CD14-positive monocyte (primary cell): Measurements from ENCODE around the gene OVOL3. TPM values are rescaled to one million over a fixed set of nuclear protein-coding genes. Genes with fewer than 3 reads are reported as not detected.
A peak's percentile ranks its signal among the peaks of the same experiment; 100 is the strongest.

Experiments used
- DNase-seq, 3 donors: peaks; one replicate each; pipeline ENCODE4 v3.0.0-alpha.2; 2011 to 2022
- H2AFZ ChIP-seq: 2 replicates; pipeline ENCODE4 v1.6.0; 2012; ENCODE audit warnings: mild to moderate bottlenecking, low read depth, low read length, inconsistent platforms; ENCODE audit not compliant: insufficient read depth, poor library complexity, severe bottlenecking
- H3K27ac ChIP-seq, 2 donors: 1 replicate in 1 of 2; 2 replicates in 1 of 2; pipeline ENCODE4 v1.5.1; 2012 to 2013; ENCODE audit warnings: low read length in 2 of 2, control low read depth in 1 of 2, inconsistent platforms in 1 of 2, low read depth in 1 of 2, mild to moderate bottlenecking in 1 of 2
- H3K27me3 ChIP-seq, 2 donors: one replicate each; pipeline versions ENCODE4 v1.6.0 to v1.6.1; 2011 to 2013; ENCODE audit warnings: low read length in 2 of 2; ENCODE audit not compliant: control insufficient read depth in 2 of 2, insufficient read depth in 2 of 2
- H3K36me3 ChIP-seq, 2 donors: replicated peaks in 1 of 2; 1 replicate in 1 of 2; 2 replicates in 1 of 2; pipeline versions ENCODE4 v1.5.1 to v1.6.1; 2012 to 2013; ENCODE audit warnings: low read length in 2 of 2, control low read depth in 1 of 2, inconsistent platforms in 1 of 2, mild to moderate bottlenecking in 1 of 2; ENCODE audit not compliant: insufficient read depth in 2 of 2, control insufficient read depth in 1 of 2
- H3K4me1 ChIP-seq, 2 donors: 1 replicate in 1 of 2; 2 replicates in 1 of 2; pipeline versions ENCODE4 v1.5.1 to v1.6.1; 2012 to 2013; ENCODE audit warnings: low read length in 2 of 2, control low read depth in 1 of 2, inconsistent platforms in 1 of 2, mild to moderate bottlenecking in 1 of 2, moderate library complexity in 1 of 2; ENCODE audit not compliant: insufficient read depth in 2 of 2, control insufficient read depth in 1 of 2
- H3K4me2 ChIP-seq: replicated peaks from 2 replicates; pipeline ENCODE3; 2012; ENCODE audit warnings: low read length, moderate library complexity, mild to moderate bottlenecking; ENCODE audit not compliant: poor library complexity, severe bottlenecking; ENCODE audit errors: extremely low read depth
- H3K4me3 ChIP-seq, 3 experiments: fragments of 200-600 bp in 1 of 3; sonication (generic) in 1 of 3; replicated peaks in 1 of 3; 1 replicate in 2 of 3; 2 replicates in 1 of 3; pipeline ENCODE4 v1.5.1; 2011 to 2013; ENCODE audit warnings: low read length in 3 of 3, mild to moderate bottlenecking in 3 of 3, control low read depth in 2 of 3, low read depth in 2 of 3, inconsistent platforms in 1 of 3, moderate library complexity in 1 of 3
- H3K79me2 ChIP-seq: 2 replicates; pipeline ENCODE4 v1.6.0; 2012; ENCODE audit warnings: mild to moderate bottlenecking, control low read depth, inconsistent platforms, low read length, moderate library complexity; ENCODE audit not compliant: insufficient read depth
- H3K9ac ChIP-seq: 2 replicates; pipeline ENCODE4 v1.6.0; 2017; ENCODE audit warnings: low read length, mild to moderate bottlenecking; ENCODE audit not compliant: insufficient read depth, poor library complexity, severe bottlenecking
- H3K9me3 ChIP-seq, 2 donors: replicated peaks in 1 of 2; 1 replicate in 1 of 2; 2 replicates in 1 of 2; pipeline versions ENCODE4 v1.5.1 to v1.6.1; 2012 to 2013; ENCODE audit warnings: low read length in 2 of 2, control low read depth in 1 of 2; ENCODE audit not compliant: control insufficient read depth in 1 of 2, insufficient read depth in 1 of 2
- H4K20me1 ChIP-seq: 2 replicates; pipeline ENCODE4 v1.6.0; 2012; ENCODE audit warnings: mild to moderate bottlenecking, low read length, control low read depth, moderate library complexity; ENCODE audit not compliant: insufficient read depth
- H3K27ac Mint-ChIP-seq, 7 donors: one replicate each; pipeline ENCODE4 v1.8.0; 2020; ENCODE audit warnings: mild to moderate bottlenecking in 7 of 7, mixed read lengths in 7 of 7, moderate library complexity in 6 of 7, inconsistent platforms in 2 of 7
- H3K27me3 Mint-ChIP-seq, 3 donors: one replicate each; pipeline ENCODE4 v1.8.0; 2021 to 2022; ENCODE audit warnings: low read depth in 3 of 3, mild to moderate bottlenecking in 3 of 3, mixed read lengths in 3 of 3, moderate library complexity in 3 of 3, inconsistent platforms in 1 of 3
- H3K36me3 Mint-ChIP-seq, 2 donors: one replicate each; pipeline ENCODE4 v1.8.0; 2020; ENCODE audit warnings: mixed read lengths in 2 of 2, inconsistent platforms in 1 of 2, mild to moderate bottlenecking in 1 of 2
- H3K4me1 Mint-ChIP-seq: one replicate; pipeline ENCODE4 v1.8.0; 2020; ENCODE audit warnings: mild to moderate bottlenecking, mixed read lengths
- H3K4me3 Mint-ChIP-seq, 2 donors: one replicate each; pipeline ENCODE4 v1.8.0; 2020; ENCODE audit warnings: mild to moderate bottlenecking in 2 of 2, mixed read lengths in 2 of 2, moderate library complexity in 1 of 2
- H3K9me3 Mint-ChIP-seq, 7 donors: one replicate each; pipeline ENCODE4 v1.8.0; 2020 to 2022; ENCODE audit warnings: mixed read lengths in 7 of 7, mild to moderate bottlenecking in 6 of 7, moderate library complexity in 6 of 7, inconsistent platforms in 2 of 7
- WGBS: methylation state at CpG from one replicate; pipeline ENCODE4 v1.1.5; 2013; ENCODE audit warnings: missing lambda C conversion rate; ENCODE audit not compliant: insufficient coverage; 5-methylcytosine and 5-hydroxymethylcytosine counted together
- intact Hi-C, 2 donors: fragments of 100-400 bp; cut with micrococcal nuclease; formaldehyde crosslinking; loops; one replicate each; pipeline versions ENCODE4 v1.15.0 to v1.15.1; 2023
- polyA plus RNA-seq, 3 donors: library from polyadenylated mRNA; depleted of rRNA in 1 of 3; unstranded in 2 of 3; stranded (reverse) in 1 of 3; fragments of 300-500 nt in 2 of 3; fragments of >200 nt in 1 of 3; fragmentation: Illumina TruSeq in 2 of 3; gene quantifications; 1 replicate in 2 of 3; 2 replicates in 1 of 3; pipeline ENCODE4 v1.2.3, GENCODE V29; 2012 to 2021
- TF ChIP-seq, protein P1 (sequence below): fragments of 200-600 bp; IDR thresholded peaks from one replicate; pipeline ENCODE4 v1.8.0; 2022; ENCODE audit warnings: antibody characterized with exemption, mild to moderate bottlenecking

The OVOL3 gene
- polyA plus RNA-seq, 3 donors, result not detected

DNA sequence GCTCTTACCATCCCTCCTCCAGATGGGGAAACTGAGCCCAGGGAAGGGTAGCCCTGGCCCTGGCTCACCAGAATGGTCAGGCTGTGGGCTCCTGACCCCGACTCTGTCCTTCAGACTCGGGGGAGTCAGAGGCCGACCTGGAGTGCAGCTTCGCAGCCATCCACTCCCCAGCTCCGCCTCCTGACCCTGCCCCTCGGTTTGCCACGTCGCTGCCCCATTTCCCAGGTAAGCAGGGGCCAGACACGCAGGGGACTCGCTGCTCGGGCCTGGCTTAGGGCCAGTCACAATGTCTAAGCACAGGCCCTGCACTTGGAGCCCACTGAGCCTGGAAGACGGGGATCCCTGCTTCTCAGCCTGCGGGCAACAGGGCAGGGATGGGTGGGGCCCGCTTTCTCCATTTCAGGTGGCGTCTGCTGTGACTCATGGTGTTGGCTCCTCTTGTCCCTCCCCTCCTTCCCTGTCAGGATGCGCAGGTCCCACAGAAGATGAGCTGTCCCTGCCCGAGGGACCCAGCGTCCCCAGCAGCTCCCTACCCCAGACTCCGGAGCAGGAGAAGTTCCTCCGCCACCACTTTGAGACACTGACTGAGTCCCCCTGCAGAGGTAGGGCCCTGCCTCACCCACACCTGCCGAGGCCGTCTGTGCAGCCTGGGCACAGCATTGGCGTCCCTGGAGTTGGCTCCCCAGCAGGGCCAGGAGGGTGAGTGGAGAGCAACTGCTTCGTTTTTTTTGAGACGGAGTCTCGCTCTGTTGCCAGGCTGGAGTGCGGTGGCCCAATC, 9.2 kb upstream of the OVOL3 start:
- H3K27me3 Mint-ChIP-seq, result peaks cover 0 to 4% (median 0%) of the 10 kb centered on the region in 3 donors
- DNase-seq, result no peak
- H2AFZ ChIP-seq, result no peak overlapping the region
- intact Hi-C loops, result no loop called here
- H3K79me2 ChIP-seq, result no peaks in the 10 kb centered on the region
- H3K27me3 ChIP-seq, result no peaks in the 10 kb centered on the region
- no peak overlapping the region for H3K27ac ChIP-seq
- H3K4me3 Mint-ChIP-seq, result no peak overlapping the region
- WGBS, result 96% methylated on average over 25 of the region's 27 CpGs
- H3K36me3 Mint-ChIP-seq, result peaks cover 29 to 84% of the 10 kb centered on the region in 2 donors
- TF ChIP-seq, protein P1, sequence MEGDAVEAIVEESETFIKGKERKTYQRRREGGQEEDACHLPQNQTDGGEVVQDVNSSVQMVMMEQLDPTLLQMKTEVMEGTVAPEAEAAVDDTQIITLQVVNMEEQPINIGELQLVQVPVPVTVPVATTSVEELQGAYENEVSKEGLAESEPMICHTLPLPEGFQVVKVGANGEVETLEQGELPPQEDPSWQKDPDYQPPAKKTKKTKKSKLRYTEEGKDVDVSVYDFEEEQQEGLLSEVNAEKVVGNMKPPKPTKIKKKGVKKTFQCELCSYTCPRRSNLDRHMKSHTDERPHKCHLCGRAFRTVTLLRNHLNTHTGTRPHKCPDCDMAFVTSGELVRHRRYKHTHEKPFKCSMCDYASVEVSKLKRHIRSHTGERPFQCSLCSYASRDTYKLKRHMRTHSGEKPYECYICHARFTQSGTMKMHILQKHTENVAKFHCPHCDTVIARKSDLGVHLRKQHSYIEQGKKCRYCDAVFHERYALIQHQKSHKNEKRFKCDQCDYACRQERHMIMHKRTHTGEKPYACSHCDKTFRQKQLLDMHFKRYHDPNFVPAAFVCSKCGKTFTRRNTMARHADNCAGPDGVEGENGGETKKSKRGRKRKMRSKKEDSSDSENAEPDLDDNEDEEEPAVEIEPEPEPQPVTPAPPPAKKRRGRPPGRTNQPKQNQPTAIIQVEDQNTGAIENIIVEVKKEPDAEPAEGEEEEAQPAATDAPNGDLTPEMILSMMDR, result no peak
- peak overlapping the region in 3 of 7 donors; percentile 6 to 63 (median 53) for H3K27ac Mint-ChIP-seq
- H3K9me3 Mint-ChIP-seq, result no peaks in the 10 kb centered on the region
- no peak overlapping the region for H3K9ac ChIP-seq
- no peak overlapping the region for H3K4me3 ChIP-seq
- H3K9me3 ChIP-seq, result no peaks in the 10 kb centered on the region
- H3K36me3 ChIP-seq, result peaks cover 58 to 85% of the 10 kb centered on the region in 2 donors
- no peaks in the 10 kb centered on the region for H3K4me1 Mint-ChIP-seq
- no peak overlapping the region for H3K4me2 ChIP-seq
- no peaks in the 10 kb centered on the region for H4K20me1 ChIP-seq
- H3K4me1 ChIP-seq, result no peaks in the 10 kb centered on the region

DNA sequence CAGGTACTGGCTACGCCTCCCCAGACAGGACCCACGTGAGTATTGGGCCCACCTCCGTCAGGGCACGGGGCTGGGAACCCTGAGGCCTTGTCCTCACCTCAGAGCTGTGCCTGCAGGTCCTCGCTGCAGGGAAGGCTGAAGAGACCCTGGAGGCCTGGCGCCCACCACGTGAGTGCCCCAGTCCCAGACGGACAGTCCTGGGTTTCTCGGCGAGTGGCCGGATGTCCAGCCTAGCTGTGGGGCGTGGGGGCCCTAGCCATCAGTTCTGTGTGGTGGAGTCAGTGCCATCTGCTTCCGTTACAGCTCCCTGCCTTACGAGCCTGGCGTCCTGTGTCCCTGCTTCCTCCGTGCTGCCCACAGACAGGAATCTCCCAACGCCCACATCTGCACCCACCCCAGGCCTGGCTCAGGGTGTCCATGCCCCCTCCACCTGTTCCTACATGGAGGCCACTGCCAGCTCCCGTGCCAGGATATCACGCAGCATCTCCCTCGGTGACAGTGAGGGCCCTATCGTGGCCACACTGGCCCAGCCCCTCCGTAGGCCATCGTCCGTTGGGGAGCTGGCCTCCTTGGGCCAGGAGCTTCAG, 7.8 kb upstream of the OVOL3 start:
- Mint-ChIP-seq H3K4me3 (no peak overlapping the region), H3K4me1 (no peaks in the 10 kb centered on the region), H3K27ac (peak overlapping the region in 1 of 7 donors; percentile 67), H3K9me3 (no peaks in the 10 kb centered on the region), H3K36me3 (peaks cover 23 to 70% of the 10 kb centered on the region in 2 donors), H3K27me3 (peaks cover 0 to 4% (median 0%) of the 10 kb centered on the region in 3 donors)
- Histone ChIP-seq H2AFZ (no peak overlapping the region), H3K9me3 (no peaks in the 10 kb centered on the region), H3K27me3 (no peaks in the 10 kb centered on the region), H3K27ac (no peak overlapping the region), H4K20me1 (no peaks in the 10 kb centered on the region), H3K4me2 (no peak overlapping the region), H3K9ac (no peak overlapping the region), H3K79me2 (no peaks in the 10 kb centered on the region), H3K4me3 (no peak overlapping the region), H3K36me3 (peaks cover 52 to 78% of the 10 kb centered on the region in 2 donors), H3K4me1 (no peaks in the 10 kb centered on the region)
- 99% methylated on average over 24 of the region's 24 CpGs for WGBS
- DNase-seq, result no peak
- TF ChIP-seq, protein P1, result no peak
- intact Hi-C loops, result no loop called here
